A204.1 (cell line): ENCODE results near the gene CFAP299.
A peak's percentile ranks its signal among the peaks of the same experiment; 100 is the strongest.

Experiments used
- FAIRE-seq: peaks from 2 replicates; lab custom pipeline; 2012; peaks lifted over from hg19 to GRCh38; lab: Jason Lieb, UNC

Gene CFAP299

DNA sequence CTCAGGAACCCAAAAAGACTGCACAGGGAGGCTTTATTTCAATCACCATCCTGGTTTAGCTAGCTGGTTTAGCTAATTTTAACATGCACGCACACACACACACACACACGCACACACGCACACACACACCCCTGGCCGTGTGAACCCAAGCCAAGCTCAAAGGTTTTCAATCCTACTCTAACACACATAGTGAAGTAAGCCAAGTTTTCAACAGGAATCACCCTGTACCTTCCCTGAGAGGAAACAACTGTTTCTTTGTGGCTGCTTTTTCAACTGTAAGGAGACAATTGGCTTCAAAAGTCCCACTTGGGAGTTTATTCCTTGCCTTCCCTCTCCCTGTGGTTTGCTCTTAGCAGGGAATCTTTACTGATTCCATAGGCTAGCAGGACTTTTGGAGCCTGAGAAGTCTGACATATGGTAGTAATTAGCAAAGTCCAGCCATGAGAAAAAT lies 596.1 kb downstream of the CFAP299 start:
- FAIRE-seq: no peak

DNA sequence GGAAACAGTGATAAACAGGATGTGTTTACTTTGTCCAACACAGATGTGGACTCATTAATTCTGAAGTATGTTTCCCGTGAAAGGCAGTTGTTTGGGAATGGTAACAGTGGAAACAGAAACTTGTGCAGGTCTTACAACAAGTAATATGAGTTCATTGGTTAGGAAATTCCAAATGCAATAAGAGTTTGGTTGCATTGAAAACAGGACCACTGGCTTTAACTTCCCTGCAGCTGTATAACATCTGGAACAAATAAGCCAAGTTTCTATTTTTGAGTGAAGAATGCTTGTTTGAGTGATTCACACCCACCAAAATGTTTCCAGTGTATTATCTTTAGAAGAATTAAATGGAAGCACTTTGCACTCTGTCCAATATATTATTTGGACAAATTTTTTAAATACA lies 612.6 kb downstream of the CFAP299 start:
- FAIRE-seq: no peak

DNA sequence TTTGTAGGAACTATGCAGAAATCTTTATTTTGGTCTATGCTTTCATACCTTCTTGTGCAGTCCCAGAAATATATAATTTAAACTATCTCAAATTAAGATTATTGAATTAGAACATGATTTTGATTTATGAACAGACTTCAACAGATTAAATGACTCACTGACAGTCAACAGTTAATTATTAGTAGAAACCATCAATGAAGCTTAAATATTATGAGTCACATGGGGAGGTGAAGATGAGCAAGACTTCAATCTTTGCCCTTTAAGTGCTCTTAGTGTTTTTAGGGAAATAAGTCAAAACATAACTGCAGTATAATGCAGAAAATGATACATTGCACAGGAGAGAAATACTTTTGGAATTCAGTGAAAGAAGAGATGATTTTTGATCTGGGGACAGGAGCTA lies 613.5 kb downstream of the CFAP299 start:
- FAIRE-seq: no peak

DNA sequence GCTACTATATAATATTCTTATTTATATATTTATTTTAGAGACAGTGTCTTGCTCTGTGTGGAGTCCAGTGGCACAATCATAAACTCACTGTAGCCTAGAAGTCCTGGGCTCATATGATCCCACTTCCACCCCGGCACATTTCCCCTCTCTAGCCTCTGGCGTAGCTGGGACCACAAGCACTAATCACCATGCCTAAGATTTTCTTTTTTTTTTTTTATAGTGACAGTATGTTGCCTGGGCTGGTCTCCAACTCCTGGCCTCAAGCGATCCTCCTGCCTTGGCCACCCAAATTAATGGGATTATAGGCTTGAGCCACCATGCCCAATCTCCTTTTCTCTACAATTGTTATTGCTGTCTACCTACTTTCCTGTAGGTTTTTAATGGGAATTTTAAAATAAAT lies 620.9 kb downstream of the CFAP299 start:
- no peak for FAIRE-seq

DNA sequence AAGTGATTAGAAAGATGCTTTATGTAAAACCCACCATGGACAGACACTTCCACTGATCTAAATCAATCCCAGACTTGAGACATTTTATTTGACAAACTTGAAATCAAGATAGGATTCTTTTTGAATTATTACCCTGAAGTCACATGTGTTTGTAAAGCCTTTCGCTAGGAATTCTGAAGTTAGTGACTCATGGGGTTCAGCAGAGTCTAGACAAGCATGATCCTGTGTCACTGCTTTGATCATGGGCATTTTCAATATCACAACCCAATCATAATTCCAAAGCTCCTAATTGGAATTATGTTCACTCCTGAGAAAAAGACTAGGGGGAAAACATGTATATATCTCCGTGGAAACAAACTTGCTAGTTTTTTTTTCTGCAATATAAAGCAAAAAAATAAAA lies 627.5 kb downstream of the CFAP299 start:
- FAIRE-seq: no peak

DNA sequence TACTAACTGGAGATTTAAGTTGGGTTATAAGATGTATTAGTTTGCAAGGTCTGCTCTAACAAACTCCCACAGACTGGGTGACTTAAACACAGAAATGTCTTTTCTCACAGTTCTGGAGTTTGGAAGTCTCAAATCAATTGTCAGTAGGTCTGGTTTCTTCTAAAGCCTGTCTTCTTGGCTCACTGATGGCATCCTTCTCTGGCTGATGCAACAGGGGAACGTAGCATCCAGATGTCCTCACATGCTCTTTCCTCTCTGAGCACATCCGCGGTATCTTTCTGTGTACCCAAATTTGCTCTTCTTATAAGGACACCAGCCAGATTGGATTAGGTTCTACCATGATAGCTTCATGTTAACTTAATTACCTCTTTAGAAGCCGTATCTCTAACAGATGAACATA lies 631.8 kb downstream of the CFAP299 start:
- no peak for FAIRE-seq

DNA sequence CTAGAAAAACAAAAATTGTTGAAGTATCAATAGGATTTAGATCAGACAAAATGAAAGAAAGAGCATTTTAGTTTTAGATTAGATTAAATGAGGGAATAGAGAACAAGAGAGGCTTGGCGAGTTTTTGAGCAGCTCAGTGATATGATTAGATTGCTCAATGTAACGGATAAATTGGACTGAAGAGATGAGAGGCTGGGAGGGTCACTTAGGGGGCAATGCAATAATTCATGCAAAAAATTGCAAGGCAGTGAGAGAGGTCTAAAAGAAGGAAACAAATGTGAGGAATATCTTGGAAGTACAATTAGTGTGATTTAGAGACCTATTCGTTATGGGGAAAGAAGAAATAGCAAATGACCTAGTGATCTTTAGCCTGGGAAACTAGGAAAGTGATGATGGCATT lies 644.7 kb downstream of the CFAP299 start:
- no peak for FAIRE-seq

DNA sequence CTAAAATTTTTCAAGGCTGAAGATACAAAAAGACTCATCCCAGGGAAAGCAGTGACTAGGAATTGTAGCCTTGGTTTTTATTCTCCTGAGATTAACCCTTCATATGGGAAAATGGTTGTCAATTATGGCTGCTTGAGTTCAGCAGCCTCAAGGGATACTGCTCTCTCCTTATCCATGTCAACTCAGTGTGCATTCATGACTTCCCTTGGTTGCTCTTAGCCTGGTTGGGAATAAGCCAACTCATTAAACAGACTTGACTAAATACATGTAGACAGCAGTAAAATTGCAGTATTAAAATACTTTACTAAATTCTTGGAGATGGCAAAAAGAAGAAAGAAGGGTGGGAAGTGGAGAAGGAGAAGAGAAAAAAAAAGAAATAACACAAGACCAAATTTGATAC lies 650.5 kb downstream of the CFAP299 start:
- no peak for FAIRE-seq

DNA sequence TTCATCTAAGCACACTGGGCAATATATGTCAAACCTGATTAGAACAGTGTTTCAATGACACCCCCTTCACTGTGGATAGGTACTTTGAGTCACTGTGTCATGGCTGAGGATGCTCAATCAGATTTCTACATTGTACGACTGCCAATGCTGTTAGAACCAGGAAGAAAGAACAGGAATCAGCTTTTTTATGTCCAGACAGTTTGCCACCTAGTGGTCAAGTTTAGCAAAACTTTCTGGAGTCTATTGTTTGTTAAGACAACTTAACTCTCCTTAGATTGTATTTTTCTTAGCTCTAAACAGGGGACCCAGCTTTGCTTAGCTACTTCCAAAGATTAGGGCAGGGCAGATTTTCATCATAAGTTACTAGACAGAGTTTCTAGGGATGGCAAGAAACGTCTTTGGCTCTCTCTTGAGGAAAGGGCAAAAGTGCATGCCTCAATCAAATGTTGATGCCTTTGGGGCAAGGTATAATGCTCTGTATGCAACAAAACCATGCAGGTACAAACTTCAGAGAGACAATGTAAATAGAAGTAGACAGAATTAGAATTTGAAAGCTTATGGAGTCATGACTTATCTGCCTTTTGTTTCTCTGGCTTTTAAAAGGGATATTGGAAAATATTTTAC lies 654.5 kb downstream of the CFAP299 start:
- peak; percentile 86 for FAIRE-seq

DNA sequence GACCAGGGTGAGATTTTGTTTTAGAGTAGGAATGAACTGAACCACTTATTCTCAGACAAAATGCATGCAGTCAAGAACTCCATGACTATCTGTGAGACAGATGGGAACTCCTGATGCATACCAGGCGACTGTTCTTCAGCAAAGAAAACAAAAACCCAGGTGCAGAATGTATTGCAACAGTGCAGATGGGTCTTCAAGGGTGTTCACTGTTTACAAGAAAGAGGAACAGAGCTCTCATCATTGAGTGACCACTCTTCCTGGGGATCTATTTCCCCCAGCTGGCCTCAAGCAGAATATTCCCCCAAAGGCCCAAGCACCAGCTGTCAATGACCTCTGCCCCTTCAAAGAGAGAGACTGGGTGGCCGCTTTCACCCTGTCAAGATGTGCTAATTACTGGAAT lies 655.3 kb downstream of the CFAP299 start:
- no peak for FAIRE-seq

DNA sequence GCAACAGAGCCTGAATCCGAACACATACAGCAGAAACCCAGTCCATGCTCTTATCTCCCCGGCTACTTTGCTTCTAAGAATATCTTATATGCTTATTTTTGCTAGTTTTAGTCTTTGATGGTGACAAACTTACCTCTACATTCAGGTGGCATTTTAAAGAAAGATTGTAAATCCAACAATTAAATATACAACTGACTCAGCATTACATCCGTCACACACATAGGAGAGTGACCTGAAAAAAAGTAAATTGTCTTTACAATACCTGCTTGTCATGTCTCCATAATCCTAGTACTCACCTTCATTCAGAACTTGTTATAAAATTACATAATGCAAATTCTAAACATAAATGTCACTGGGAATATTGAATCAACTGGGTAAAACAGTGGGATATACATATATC lies 664.4 kb downstream of the CFAP299 start:
- FAIRE-seq: no peak

DNA sequence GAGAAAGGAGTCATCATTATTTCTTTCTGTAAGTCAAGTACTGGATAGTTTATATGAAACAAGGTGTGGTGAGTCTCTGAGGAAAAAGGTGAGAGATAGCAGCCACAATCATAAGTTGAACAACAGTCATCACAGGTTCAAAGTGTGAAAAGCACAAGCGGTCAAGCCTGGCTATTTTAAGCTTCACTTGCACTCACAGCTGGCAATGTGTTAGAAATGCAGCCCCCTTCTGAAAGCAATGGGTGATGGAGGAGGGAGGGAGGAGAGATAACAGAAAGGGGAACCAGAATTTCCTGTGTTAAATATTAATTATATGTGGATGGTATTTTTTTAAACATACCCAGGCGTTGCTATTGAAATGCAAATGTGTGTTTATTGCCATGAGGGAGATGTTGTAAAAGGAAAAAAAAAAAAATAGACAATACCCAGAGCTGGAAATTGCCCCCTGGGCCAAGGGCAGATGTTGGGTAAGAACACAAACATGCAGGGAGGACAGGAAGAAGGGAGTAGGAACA lies 668.1 kb downstream of the CFAP299 start:
- FAIRE-seq: no peak

DNA sequence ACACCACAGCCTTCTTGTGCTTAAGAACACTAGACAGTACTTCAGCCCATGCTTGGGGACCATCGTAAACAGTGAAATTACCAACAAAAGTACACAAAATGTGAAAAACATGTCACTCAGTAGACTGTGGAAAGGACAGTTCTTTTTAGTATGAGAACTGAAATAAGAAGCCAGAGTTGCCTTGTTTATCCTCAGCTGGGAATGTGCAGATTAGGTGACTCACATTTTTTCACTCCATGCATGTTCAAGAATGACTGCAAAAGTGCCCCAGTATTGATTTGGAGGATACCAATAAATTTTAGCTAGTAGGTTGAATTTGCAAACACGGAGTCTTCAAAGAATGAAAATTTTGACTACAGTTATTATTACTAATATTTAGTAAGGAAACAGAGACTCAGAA lies 671.9 kb downstream of the CFAP299 start:
- FAIRE-seq: no peak
